GM12865 (cell line): ENCODE measurements around the gene TMEM203.

Source experiments
- DNase-seq: peaks from one replicate; pipeline ENCODE4 v3.0.0; 2010; ENCODE audit warnings: low read depth
- H3K4me3 ChIP-seq: 2 replicates; pipeline ENCODE4 v1.5.1; 2011; ENCODE audit warnings: mild to moderate bottlenecking, low read depth, low read length, control low read depth
- TF ChIP-seq, protein P1 (sequence below): IDR thresholded peaks from 2 replicates; pipeline ENCODE4 v1.5.1; 2011; ENCODE audit warnings: low read length, control low read depth, low read depth, inconsistent platforms; ENCODE audit not compliant: insufficient read depth; ENCODE audit errors: missing control alignments

Gene TMEM203

DNA sequence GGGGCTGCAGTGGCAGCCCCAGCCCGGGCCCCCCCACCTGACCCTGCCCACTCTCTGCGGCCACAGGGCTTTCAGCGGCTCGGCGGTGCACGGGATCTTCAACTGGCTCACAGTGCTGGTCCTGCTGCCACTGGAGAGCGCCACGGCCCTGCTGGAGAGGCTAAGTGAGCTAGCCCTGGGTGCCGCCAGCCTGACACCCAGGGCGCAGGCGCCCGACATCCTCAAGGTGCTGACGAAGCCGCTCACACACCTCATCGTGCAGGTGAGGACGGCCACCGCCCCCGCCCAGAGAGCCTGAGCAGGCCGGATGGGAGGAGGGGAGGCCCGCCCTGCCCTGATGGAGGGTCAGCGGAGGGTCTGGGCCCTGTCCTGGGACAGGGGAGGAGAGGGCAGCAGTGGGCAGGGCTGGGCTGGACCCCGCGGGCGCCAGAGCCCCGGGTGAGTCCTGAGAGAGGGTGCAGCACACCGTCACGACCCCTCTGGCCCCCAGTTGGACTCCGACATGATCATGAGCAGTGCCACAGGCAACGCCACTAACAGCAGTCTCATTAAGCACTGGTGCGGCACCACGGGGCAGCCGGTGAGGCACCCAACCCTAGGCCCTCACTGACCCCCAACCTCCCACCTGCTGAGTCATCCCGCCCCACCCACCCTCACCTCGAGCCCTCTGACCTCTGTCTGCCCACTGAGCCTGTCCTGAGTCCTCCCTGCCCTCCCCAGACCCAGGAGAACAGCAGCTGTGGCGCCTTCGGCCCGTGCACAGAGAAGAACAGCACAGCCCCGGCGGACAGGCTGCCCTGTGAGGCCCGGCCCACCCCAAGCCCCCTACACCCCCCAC, 27.9 kb upstream of the TMEM203 start:
- DNase-seq: no peak
- no peak overlapping the region for H3K4me3 ChIP-seq
- TF ChIP-seq, protein P1, sequence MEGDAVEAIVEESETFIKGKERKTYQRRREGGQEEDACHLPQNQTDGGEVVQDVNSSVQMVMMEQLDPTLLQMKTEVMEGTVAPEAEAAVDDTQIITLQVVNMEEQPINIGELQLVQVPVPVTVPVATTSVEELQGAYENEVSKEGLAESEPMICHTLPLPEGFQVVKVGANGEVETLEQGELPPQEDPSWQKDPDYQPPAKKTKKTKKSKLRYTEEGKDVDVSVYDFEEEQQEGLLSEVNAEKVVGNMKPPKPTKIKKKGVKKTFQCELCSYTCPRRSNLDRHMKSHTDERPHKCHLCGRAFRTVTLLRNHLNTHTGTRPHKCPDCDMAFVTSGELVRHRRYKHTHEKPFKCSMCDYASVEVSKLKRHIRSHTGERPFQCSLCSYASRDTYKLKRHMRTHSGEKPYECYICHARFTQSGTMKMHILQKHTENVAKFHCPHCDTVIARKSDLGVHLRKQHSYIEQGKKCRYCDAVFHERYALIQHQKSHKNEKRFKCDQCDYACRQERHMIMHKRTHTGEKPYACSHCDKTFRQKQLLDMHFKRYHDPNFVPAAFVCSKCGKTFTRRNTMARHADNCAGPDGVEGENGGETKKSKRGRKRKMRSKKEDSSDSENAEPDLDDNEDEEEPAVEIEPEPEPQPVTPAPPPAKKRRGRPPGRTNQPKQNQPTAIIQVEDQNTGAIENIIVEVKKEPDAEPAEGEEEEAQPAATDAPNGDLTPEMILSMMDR: no peak

DNA sequence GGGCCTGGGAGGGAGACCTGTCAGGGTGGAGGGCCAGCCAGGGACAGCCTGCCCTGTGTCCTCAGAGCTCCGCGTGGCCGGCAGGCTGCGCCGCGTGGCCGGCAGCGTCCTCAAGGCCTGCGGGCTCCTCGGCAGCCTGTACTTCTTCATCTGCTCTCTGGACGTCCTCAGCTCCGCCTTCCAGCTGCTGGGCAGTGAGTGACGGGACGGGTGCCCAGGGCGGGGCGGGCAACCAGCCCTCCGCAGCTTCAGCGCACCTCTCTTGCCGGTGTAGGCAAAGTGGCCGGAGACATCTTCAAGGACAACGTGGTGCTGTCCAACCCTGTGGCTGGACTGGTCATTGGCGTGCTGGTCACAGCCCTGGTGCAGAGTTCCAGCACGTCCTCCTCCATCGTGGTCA, 27.1 kb upstream of the TMEM203 start:
- DNase-seq: no peak
- TF ChIP-seq, protein P1: no peak
- H3K4me3 ChIP-seq: no peak overlapping the region

DNA sequence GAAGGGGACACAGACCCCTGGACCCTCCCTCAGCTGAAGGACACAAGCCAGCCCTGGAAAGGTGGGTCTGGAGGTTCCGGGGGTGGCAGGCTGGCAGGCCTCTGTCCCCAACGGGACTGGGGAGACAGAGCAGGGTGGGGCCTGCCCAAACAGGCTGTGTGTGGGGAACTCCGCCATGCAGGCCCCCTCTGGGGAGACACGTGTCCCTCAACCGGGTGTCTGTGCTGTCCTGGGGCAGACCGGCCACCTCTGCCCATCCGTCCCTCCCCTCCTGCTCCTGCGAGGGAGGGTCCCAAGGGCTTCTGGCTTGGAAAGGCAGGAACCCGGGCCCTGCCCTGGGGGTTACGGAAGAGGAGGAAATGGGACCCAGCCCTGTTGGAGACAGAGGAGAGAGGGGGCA, 26.7 kb upstream of the TMEM203 start:
- TF ChIP-seq, protein P1: no peak
- no peak overlapping the region for H3K4me3 ChIP-seq
- no peak for DNase-seq

DNA sequence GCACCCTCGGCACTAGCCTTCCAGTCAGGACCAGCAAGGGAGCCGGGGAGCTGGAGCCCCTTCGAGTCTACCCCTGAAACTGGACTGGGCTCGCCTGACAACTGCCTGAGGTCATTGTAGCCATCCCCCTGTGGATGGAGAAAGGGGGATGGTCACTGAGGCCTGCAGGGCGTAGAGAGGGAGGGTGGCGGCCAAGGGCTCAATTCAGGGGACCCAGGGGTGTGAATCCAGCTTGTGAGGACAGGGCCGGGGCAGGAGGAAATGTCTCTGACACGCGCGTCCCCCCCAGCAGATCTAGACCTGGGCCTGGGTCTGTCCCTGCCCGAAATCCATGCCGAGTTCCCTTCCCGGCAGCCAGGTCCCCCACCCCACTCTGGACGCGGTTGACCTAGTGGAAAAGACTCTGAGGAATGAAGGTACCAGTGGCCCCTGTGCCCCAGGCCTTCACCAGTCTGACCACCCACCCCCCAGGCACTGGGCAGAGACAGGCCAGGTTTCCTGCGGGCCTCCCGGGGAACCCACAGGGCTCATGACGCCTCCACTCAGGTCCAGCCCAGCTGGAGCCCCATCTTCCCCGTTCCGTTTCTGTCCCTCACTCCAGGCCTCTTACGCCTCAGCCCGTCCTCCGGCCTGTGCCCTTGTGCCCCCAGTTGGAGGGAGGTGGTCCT, 26.1 kb upstream of the TMEM203 start:
- TF ChIP-seq, protein P1: no peak
- no peak overlapping the region for H3K4me3 ChIP-seq
- no peak for DNase-seq

DNA sequence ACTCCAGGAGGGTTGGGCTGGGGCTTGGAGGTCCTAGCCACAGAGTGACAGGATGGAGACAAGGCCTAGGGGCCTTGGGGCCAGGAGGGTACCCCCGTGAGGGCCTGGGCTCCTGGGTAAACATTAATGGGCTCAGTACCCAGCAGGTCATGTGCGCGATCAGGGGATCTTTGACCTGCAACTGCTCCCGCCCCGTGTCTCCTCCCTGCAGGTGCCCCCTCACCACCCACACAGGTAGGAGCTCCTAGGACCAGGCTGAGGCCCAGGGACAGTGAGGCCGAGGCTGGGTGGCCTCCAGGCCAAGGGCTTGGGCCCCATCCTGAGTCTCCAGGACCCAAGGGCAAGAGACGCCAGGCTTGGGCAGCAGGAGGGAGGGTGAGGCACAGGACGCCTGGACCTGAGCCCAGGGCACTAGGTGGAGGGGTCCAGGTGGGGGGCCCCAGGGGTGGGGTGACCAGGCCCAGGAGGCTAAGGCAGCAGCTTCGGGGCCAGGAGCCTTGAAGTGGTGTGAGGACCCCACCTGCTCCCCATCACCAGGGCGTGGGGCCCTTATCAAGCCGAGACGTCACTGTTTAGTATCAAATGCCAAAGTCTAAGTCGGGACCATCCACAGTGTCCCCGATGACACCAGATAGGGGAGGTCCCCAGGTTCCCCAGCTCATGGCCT, 25.4 kb upstream of the TMEM203 start, which contains the start of gene SLC34A3:
Gene SLC34A3, plus strand, starts transcription at position 197 of the 667 bp plus-strand sequence. CDS start 802 bp downstream, outside the sequence.
- no peak for DNase-seq
- TF ChIP-seq, protein P1: no peak
- no peak within 1 kb of the TSS for H3K4me3 ChIP-seq

DNA sequence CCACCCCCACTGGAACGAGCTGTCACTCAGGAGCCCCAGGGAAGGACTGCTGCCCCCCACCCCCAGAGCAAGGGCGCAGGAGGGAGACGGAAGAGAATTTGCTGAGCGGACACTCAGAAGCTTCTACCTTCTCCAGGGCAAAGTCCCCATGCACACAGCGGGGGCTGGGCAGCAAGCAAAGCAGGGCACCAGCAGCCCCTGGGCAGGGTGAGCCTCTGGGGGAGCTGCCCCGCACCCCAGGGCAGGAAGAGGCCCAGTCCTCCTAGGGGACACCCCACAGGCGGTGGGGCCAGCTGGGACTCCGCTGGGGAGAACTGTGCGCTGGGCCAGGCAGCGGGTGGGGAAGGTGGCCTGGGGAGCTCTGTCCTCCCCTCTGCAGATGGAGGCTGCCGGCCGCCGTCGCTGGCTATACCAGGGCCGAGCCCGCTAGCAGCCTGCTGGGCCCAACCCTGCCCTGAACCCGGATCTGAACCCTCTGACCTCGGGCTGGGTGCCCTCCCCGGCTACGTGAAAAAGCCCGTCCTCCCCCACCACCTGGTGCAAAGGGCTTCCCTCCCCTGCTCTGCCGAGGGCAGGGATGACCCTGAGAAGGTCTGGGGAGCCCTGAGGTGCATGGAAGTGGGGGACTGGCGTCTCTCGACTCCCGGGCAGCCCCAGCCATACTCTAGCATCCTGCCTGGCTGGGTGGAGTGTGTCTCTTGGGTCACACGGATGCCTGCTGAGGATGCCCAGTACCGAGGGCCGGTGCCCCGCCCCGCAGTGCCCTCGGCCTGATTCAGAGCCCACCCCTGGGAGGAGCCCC, 24.7 kb upstream of the TMEM203 start:
- DNase-seq: no peak
- TF ChIP-seq, protein P1: no peak
- no peak overlapping the region for H3K4me3 ChIP-seq
